Heart left ventricle (tissue), 16 donors: ENCODE measurements around the gene WDR76. TPM values are rescaled to one million over a fixed set of nuclear protein-coding genes. Genes with fewer than 3 reads are reported as not detected.
A peak's percentile ranks its signal among the peaks of the same experiment; 100 is the strongest.

ENCODE experiments used
- ATAC-seq, 4 donors: fragments of 200-7000 bp; cut with Tn5 transposase; one replicate each; pipeline ENCODE4 v1.9.1; 2020 to 2022; ENCODE audit warnings: moderate library complexity in 4 of 4, mild to moderate bottlenecking in 3 of 4, moderate number of reproducible peaks in 1 of 4
- DNase-seq, 5 donors: peaks; one replicate each; pipeline ENCODE4 v3.0.0-alpha.2; 2020
- H3K27ac ChIP-seq, 12 donors: fragments of 200-600 bp; sonication (generic) in 4 of 12; one replicate each; pipeline versions ENCODE4 v1.5.0 to v1.8.0; 2016 to 2022; ENCODE audit warnings: mild to moderate bottlenecking in 2 of 12
- H3K27me3 ChIP-seq, 9 donors: fragments of 200-600 bp; sonication (generic) in 2 of 9; one replicate each; pipeline versions ENCODE4 v1.5.1 to v1.8.0; 2016 to 2022; ENCODE audit warnings: mild to moderate bottlenecking in 3 of 9
- H3K36me3 ChIP-seq, 9 donors: fragments of 200-600 bp; sonication (generic) in 2 of 9; one replicate each; pipeline versions ENCODE4 v1.5.0 to v1.8.0; 2018 to 2022; ENCODE audit warnings: mild to moderate bottlenecking in 2 of 9
- H3K4me1 ChIP-seq, 12 donors: fragments of 200-600 bp; sonication (generic) in 4 of 12; one replicate each; pipeline versions ENCODE4 v1.5.0 to v1.8.0; 2016 to 2022; ENCODE audit warnings: mild to moderate bottlenecking in 3 of 12
- H3K4me3 ChIP-seq, 12 donors: fragments of 200-600 bp; sonication (generic) in 4 of 12; one replicate each; pipeline versions ENCODE4 v1.5.0 to v1.8.0; 2017 to 2022; ENCODE audit warnings: mild to moderate bottlenecking in 9 of 12, moderate library complexity in 4 of 12
- H3K9me3 ChIP-seq, 12 donors: fragments of 200-600 bp; sonication (generic) in 4 of 12; one replicate each; pipeline versions ENCODE4 v1.5.0 to v1.8.0; 2016 to 2022; ENCODE audit warnings: mild to moderate bottlenecking in 1 of 12
- CTCF ChIP-seq, 12 donors: fragments of 200-600 bp; sonication (generic) in 4 of 12; IDR thresholded peaks; one replicate each; pipeline versions ENCODE4 v1.5.0 to v1.8.0; 2018 to 2022; ENCODE audit warnings: antibody characterized with exemption in 12 of 12, mild to moderate bottlenecking in 5 of 12
- POLR2A ChIP-seq, 2 donors: fragments of 450-650 bp; IDR thresholded peaks; one replicate each; pipeline ENCODE4 v1.6.1; 2017; ENCODE audit warnings: antibody characterized with exemption in 2 of 2, mild to moderate bottlenecking in 2 of 2, moderate library complexity in 2 of 2
- WGBS, 4 donors: extraction: QIAGEN DNeasy Blood & Tissue Kit in 2 of 4; methylation state at CpG; one replicate each; pipeline versions ENCODE4 v1.1.5 to v1.1.7; 2013 to 2018; 5-methylcytosine and 5-hydroxymethylcytosine counted together
- intact Hi-C, 10 donors: fragments of 100-400 bp; cut with DNase I; formaldehyde crosslinking; loops; one replicate each; pipeline versions ENCODE4 v1.11.1 to v1.14.2; 2022
- polyA plus RNA-seq, 2 donors: library from polyadenylated mRNA; stranded (reverse); fragments of 200-250 nt; gene quantifications; one replicate each; pipeline ENCODE4 v1.2.3, GENCODE V29; 2013
- total RNA-seq, 9 donors: library from RNA; depleted of rRNA in 2 of 9; stranded (reverse); fragments of >200 nt in 2 of 9; fragmentation: NEBNext Ultra II Directional in 3 of 9; extraction: Animal tissue kit (Norgen Biotek cat#: 25700) in 3 of 9; gene quantifications; one replicate each; pipeline versions ENCODE4 v1.1.0 to v1.2.4, GENCODE V29; 2016 to 2023
- donor health status: ischemic (EF 13 %, LVEDD 7.1; RV severe dilation, severe dysfunction).
- donor health status: healthy with polysubstance abuse.
- donor health status: DM: no; HTN: yes; CAD: no.
- donor health status: DM: no; HTN: no; CAD: no.
- donor health status: ischemic (EF 25% LVEDD 6.9; RV normal size, moderate dysfunction).
- donor health status: ischemic (EF 25% LVEDD 5.7; RV mildly dilated, moderate dysfunction).
- donor health status: healthy.
- donor health status: DM: yes; HTN: yes; CAD: no.
- donor health status: ischemic (EF 35%, LVEDD 5.7; RV mildly dilated, moderate dysfunction).
- donor health status: nonischemic (EF 11% LVEDD 7.7; RV severe dilation, severe dysfunction).
- donor health status: DM: yes; HTN: yes; CAD: no.
- donor health status: PGD.
- donor health status: ischemic (EF 29% LVEDD 5.4; RV normal size, mild dysfunction).
- donor health status: nonischemic (EF 23%, LVEDD 6.1; RV moderate dilation, normal function).

WDR76 gene
- total and polyA plus RNA-seq, 11 donors, result 0.52 to 7.4 (median 1.3) TPM

GRCh38 chr15:43793647-43794046, 33.2 kb upstream of the WDR76 start:
- no peak for TF ChIP-seq CTCF (IDR thresholded peaks at IDR 0.05)
- TF ChIP-seq POLR2A (IDR thresholded peaks at IDR 0.05), result no peak
- ATAC-seq (no peak), DNase-seq (no peak)
- Histone ChIP-seq H3K4me1 (peaks cover 4 to 61% (median 45%) of the 10 kb centered on the region in 12 donors), H3K9me3 (no peaks in the 10 kb centered on the region), H3K27me3 (no peaks in the 10 kb centered on the region), H3K27ac (peak overlapping the region in 11 of 12 donors; percentile 92 to 100 (median 97)), H3K4me3 (peak overlapping the region; percentile 60 to 100 (median 85)), H3K36me3 (peaks cover 0 to 55% (median 46%) of the 10 kb centered on the region in 9 donors)
- 73 to 80% (median 77%) methylated on average over 10 of the region's 10 CpGs for WGBS, 4 donors
- intact Hi-C loops, result loop anchor here in 1 of 10 donors (5.0 kb wide), 1 partner anchor 634 kb away; the partner anchor contains the start of gene CTDSPL2

GRCh38 chr15:43794269-43795037, 32.3 kb upstream of the WDR76 start:
- Histone ChIP-seq H3K9me3 (no peaks in the 10 kb centered on the region), H3K27ac (peak overlapping the region in 10 of 12 donors; percentile 9 to 100 (median 96)), H3K36me3 (peaks cover 0 to 63% (median 53%) of the 10 kb centered on the region in 9 donors), H3K4me3 (peak overlapping the region in 5 of 12 donors; percentile 69 to 95 (median 94)), H3K4me1 (peaks cover 4 to 65% (median 46%) of the 10 kb centered on the region in 12 donors), H3K27me3 (no peaks in the 10 kb centered on the region)
- intact Hi-C loops, result loop anchor here in 1 of 10 donors (5.0 kb wide), 1 partner anchor 633 kb away; the partner anchor contains the start of gene CTDSPL2
- no peak for TF ChIP-seq POLR2A (IDR thresholded peaks at IDR 0.05)
- 60 to 70% (median 61%) methylated on average over 9 of the region's 9 CpGs for WGBS, 4 donors
- no peak for ATAC-seq
- DNase-seq, result peak in 2 of 5 donors; percentile 25 to 31

GRCh38 chr15:43795197-43795596, 31.6 kb upstream of the WDR76 start:
- no peaks in the 10 kb centered on the region for H3K9me3 ChIP-seq
- no peak for ATAC-seq
- H3K27me3 ChIP-seq, result no peaks in the 10 kb centered on the region
- 79 to 96% (median 88%) methylated on average over 2 of the region's 2 CpGs for WGBS, 4 donors
- peak overlapping the region in 9 of 12 donors; percentile 3 to 100 (median 95) for H3K27ac ChIP-seq
- TF ChIP-seq CTCF (IDR thresholded peaks at IDR 0.05) (no peak), POLR2A (IDR thresholded peaks at IDR 0.05) (no peak)
- H3K4me1 ChIP-seq, result peaks cover 4 to 71% (median 52%) of the 10 kb centered on the region in 12 donors
- peaks cover 0 to 69% (median 58%) of the 10 kb centered on the region in 9 donors for H3K36me3 ChIP-seq
- intact Hi-C loops, result no loop called here
- no peak overlapping the region for H3K4me3 ChIP-seq
- no peak for DNase-seq

- no peak for ATAC-seq
Observed at GRCh38 chr15:43795997-43796396, 30.8 kb upstream of the WDR76 start.

More at GRCh38 chr15:43795997-43796396, 30.8 kb upstream of the WDR76 start:
- H3K9me3 ChIP-seq, result no peaks in the 10 kb centered on the region
- H3K4me1 ChIP-seq, result peaks cover 4 to 75% (median 54%) of the 10 kb centered on the region in 12 donors
- H3K27me3 ChIP-seq, result no peaks in the 10 kb centered on the region
- no peak overlapping the region for H3K27ac ChIP-seq
- peaks cover 0 to 69% (median 58%) of the 10 kb centered on the region in 9 donors for H3K36me3 ChIP-seq
- TF ChIP-seq POLR2A (IDR thresholded peaks at IDR 0.05), result no peak
- TF ChIP-seq CTCF (IDR thresholded peaks at IDR 0.05), result no peak
- intact Hi-C loops, result no loop called here
- DNase-seq, result no peak
- H3K4me3 ChIP-seq, result no peak overlapping the region
